AG10803 (cell line): ENCODE results near the gene TRUB1.
A peak's percentile ranks its signal among the peaks of the same experiment; 100 is the strongest.

Source experiments
- DNase-seq: peaks from one replicate; pipeline ENCODE4 v3.0.0; 2010; ENCODE audit warnings: low read depth
- H3K4me3 ChIP-seq: 2 replicates; pipeline ENCODE4 v1.5.1; 2011; ENCODE audit warnings: mild to moderate bottlenecking, low read length, control low read depth
- CTCF ChIP-seq: conservative IDR thresholded peaks from 2 replicates; pipeline ENCODE4 v1.5.1; 2011; ENCODE audit warnings: mild to moderate bottlenecking, low read length, control low read depth, inconsistent platforms

The TRUB1 gene

GRCh38 chr10:114902151-114902550 is 35.8 kb upstream of the TRUB1 start:
- no peak for TF ChIP-seq CTCF
- peak; percentile 27 for DNase-seq
- no peak overlapping the region for H3K4me3 ChIP-seq

GRCh38 chr10:114905450-114905849 is 32.5 kb upstream of the TRUB1 start:
- no peak for DNase-seq
- TF ChIP-seq CTCF, result no peak
- H3K4me3 ChIP-seq, result no peak overlapping the region

- H3K4me3 ChIP-seq, result no peak overlapping the region
- TF ChIP-seq CTCF, result no peak
- DNase-seq, result no peak
Observed at GRCh38 chr10:114906981-114907380, 31.0 kb upstream of the TRUB1 start.

- no peak overlapping the region for H3K4me3 ChIP-seq
- TF ChIP-seq CTCF, result no peak
- DNase-seq, result no peak
Observed at GRCh38 chr10:114908896-114909295, 29.1 kb upstream of the TRUB1 start.

GRCh38 chr10:114911052-114911711 is 26.8 kb upstream of the TRUB1 start:
- no peak for DNase-seq
- no peak for TF ChIP-seq CTCF
- H3K4me3 ChIP-seq, result no peak overlapping the region

GRCh38 chr10:114911801-114912469 is 26.1 kb upstream of the TRUB1 start:
- TF ChIP-seq CTCF, result no peak
- H3K4me3 ChIP-seq, result no peak overlapping the region
- DNase-seq, result no peak

GRCh38 chr10:114912470-114912859 is 25.5 kb upstream of the TRUB1 start:
- H3K4me3 ChIP-seq, result no peak overlapping the region
- DNase-seq, result no peak
- no peak for TF ChIP-seq CTCF
